Stomach (tissue), 4 donors: ENCODE results near the gene PER1.

Experiments used
- CTCF ChIP-seq, 7 experiments: fragments of 450-650 bp in 4 of 7; fragments of 200-600 bp in 3 of 7; sonication (generic) in 3 of 7; IDR thresholded peaks; one replicate each; pipeline ENCODE4 v1.5.1; 2016 to 2019; ENCODE audit warnings: antibody characterized with exemption in 7 of 7, control low read depth in 2 of 7, mild to moderate bottlenecking in 1 of 7
- POLR2AphosphoS5 ChIP-seq, 3 donors: sonication (generic); formaldehyde crosslinking; IDR thresholded peaks; one replicate each; pipeline ENCODE4 v1.6.1; 2016; ENCODE audit warnings: antibody characterized with exemption in 3 of 3

DNA sequence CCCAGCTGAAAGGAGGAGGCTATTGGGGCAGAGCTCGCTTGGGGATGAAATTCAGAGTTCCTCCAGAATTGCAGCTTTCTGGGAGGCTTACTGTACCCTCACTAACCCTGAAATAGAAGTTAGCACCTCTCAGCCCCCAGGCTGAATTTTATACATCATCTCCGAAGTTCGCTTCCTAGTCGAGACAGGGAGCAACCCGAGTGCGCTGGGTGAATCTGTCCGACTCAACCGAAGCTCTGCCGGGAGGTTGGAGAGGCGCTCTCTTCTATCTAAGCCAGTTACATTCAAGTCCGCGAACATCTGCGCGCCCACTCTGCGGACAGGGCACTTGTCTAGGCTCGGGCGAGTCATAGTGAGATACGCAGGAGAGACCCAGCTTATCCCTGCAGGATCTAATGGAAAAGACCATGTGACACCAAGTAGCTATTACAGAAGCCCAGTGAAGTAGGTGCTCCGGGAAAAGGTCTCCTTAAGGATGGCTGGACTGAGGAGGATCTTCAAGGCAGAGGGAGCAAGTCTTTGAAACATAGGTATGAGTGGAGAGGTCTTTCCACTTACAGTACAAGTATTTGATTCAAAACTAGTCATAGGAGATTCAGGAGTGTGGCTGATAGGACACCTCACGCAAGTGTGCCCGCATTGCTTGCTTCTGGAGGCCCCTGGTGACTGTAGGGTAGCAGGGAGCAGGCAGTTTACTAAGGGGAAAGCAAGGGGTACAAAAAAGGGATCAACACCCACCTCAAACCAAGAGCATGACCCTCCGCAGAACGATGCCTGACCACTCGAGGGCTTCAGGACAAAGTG is 27.7 kb downstream of the PER1 start:
- TF ChIP-seq CTCF (IDR thresholded peaks at IDR 0.05), result no peak
- TF ChIP-seq POLR2AphosphoS5 (IDR thresholded peaks at IDR 0.05), result no peak
